Erythroblast (primary cell): ENCODE results near the gene BIN1.

Source experiments
- GATA1 ChIP-seq: IDR thresholded peaks from 2 replicates; pipeline ENCODE4 v1.6.1; 2011; ENCODE audit warnings: low read depth, mild to moderate bottlenecking, control low read depth, low read length, moderate library complexity
- POLR2A ChIP-seq: IDR thresholded peaks from 2 replicates; pipeline ENCODE4 v1.6.1; 2011; ENCODE audit warnings: mild to moderate bottlenecking, low read length

DNA sequence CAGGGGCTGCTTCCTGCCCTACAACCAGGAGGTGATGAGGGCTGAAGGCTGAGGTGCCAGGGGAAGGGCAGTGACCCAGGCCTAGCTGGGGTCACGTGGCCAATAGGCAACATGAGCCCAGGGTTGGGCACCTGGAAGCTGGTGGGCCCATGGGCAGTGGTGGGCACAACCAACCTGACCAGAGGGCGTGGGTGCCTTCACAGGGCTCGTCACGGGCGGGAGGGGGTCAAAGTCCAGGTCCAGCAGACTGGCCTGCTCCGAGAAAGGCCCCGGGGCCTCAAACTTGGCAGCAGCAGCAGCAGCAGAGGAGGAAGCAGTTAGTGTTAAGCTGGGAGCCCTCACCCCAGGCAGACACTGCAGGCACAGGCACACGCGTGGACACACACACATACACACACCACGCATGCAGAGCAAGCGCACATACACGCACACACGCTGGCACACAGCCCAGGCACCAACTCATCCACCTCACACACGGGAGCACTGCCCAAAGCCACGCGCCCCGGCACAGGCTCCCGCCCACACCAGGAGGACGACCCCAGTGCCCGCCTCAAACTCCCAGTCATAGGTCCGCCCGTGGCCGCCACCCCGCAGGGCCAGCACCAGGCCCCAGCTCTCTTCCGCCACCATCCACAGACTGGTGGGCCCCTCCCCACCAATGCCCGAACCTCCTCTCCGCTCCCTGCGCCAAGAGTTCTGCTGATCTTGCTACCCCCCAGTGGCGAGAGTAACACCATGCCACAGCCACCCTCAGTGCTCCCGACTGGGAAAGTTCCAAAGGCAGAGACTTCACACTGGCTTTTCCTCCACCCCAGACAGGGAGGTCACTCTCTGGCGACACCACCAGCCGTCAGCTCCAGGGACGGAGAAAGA, 53.0 kb downstream of the BIN1 start:
- TF ChIP-seq POLR2A (no peak), GATA1 (no peak)
